Frontal cortex (tissue), 4 donors: ENCODE measurements around the gene WDR13. TPM values are rescaled to one million over a fixed set of nuclear protein-coding genes. Genes with fewer than 3 reads are reported as not detected.

Experiments
- DNase-seq, 2 donors: peaks; one replicate each; pipeline ENCODE4 v3.0.0; 2012; ENCODE audit warnings: low spot score in 2 of 2
- FAIRE-seq: peaks from 2 replicates; lab custom pipeline; 2012; peaks lifted over from hg19 to GRCh38; lab: Jason Lieb, UNC
- total RNA-seq: library from RNA; depleted of rRNA; stranded (reverse); fragments of >200 nt; gene quantifications from one replicate; pipeline ENCODE4 v1.2.3, GENCODE V29; 2014
- donor health status: control.
- donor health status: control.
- donor health status: control.

WDR13 gene
- total RNA-seq, 1 donor from 2014 or later, result 56.7 TPM

DNA sequence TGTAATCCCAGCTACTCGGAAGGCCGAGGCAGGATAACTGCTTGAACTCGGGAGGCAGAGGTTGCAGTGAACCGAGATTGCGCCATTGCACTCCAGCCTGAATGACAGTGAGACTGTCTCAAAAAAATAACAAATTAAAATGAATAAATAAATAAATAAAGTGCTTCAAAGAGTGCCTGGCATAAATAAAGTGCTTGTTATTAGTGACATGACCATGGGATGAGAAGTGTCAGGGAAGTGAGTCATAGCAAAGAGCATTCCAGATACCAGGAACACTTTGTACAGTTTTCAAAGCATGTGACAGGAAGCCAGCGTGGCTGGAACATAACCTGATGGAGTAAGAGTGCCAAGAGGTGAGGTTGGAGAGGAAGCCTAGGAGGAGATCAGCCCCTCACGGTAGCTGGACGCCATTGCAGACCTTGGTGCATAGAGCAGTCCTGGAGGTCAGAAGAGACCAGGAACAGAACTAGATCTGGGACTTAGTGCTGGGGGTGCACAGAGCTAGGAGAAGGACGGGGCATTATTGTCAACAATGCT is 6.0 kb upstream of the WDR13 start:
- FAIRE-seq (no peak), DNase-seq (no peak)

DNA sequence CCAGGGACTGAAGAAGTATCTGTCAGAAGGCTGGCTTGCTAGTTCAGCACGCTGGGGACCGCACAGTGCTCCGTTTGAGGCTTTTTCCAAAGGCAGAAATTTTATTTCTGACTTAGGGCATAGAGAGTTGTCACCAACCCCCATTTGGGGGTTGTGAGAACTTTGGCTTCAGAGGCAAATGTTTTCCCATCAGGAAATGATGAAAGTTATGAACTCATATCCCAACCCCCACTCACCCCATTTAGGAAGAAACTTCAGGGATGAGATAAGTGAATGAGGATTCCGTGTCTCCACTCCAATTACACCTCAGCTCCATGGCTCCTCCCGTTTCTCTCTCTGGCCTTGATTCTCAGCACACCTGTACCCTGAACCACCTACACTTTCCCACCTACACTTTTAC is 4.3 kb upstream of the WDR13 start:
- DNase-seq, result no peak
- FAIRE-seq, result no peak

DNA sequence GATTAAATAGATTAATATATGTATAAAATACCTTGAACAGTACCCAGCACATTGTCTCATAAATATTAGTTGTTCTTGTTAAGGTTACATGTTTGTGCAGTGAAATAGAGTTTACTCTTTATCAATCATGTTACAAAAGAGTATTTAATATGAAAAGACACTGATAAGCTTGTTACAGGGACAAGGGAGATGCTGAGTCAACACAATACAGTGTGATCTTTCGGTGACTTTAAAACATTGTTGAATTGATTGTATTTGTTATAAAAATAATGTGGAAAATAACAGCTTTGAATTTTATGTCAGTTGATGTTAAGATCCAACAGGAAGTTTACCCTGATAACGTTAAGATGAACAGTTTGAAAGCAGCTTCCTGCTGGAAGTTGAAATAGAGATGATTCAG is 1.4 kb upstream of the WDR13 start:
- DNase-seq (no peak), FAIRE-seq (no peak)

DNA sequence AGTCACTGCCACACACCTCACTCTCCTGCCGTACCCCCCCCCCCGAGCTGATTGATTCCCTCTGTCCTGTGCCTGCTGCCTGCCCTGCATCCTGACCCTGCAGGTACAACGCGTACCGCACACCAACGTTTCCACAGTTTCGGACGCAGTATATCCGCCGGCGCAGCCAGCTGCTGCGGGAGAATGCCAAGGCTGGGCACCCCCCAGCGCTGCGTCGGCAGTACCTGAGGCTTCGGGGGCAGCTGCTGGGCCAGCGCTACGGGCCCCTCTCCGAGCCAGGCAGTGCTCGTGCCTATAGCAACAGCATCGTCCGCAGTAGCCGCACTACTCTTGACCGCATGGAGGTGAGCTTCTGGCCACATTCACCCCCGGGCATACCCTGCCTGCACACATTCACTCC is 1.3 kb downstream of the WDR13 start:
- FAIRE-seq (no peak), DNase-seq (no peak)

DNA sequence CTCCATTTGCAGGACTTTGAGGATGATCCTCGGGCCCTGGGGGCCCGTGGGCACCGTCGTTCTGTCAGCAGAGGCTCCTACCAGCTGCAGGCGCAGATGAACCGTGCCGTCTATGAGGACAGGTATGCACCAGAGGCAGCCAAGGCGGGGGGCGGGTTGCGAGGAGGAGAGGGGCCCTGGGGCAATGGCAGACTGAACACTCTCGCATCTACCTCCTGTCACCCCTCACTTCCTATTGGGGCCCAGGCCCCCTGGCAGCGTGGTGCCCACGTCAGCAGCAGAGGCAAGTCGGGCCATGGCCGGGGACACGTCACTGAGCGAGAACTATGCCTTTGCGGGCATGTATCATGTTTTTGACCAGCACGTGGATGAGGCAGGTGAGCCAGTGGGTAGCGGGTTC is 2.0 kb downstream of the WDR13 start:
- FAIRE-seq (no peak), DNase-seq (no peak)

DNA sequence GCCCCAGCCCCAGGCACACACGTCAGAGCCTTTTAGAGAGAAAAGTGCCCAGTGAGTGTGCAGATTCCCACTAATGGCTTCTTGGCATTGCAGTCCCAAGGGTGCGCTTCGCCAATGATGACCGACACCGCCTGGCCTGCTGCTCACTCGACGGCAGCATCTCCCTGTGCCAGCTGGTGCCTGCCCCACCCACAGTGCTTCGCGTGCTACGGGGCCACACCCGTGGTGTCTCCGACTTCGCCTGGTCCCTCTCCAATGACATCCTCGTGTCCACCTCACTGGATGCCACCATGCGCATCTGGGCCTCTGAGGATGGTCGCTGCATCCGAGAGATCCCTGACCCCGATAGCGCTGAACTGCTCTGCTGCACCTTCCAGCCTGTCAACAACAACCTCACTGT is 2.9 kb downstream of the WDR13 start:
- DNase-seq (no peak), FAIRE-seq (no peak)

DNA sequence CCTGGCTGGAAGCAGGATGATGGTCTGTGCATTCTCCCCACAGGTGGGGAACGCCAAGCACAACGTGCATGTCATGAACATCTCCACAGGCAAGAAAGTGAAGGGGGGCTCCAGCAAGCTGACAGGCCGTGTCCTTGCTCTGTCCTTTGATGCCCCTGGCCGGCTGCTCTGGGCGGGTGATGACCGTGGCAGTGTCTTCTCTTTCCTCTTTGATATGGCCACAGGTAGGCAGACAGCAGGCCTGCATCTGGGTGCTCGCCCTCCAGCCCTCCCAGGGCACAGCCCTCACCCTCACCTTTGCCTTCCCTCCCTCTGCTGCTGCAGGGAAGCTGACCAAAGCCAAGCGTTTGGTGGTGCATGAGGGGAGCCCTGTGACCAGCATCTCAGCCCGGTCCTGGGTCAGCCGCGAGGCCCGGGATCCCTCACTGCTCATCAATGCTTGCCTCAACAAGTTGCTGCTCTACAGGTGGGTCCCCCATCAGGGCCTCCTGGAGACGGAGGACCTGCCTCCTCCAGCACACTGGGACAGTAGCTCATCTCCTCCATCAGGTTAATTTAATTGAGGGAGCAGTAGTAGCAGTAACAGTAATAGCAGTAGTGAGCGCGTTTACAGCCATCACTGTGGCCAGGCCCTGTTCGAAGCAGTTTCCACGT is 4.6 kb downstream of the WDR13 start:
- no peak for DNase-seq
- FAIRE-seq, result no peak

DNA sequence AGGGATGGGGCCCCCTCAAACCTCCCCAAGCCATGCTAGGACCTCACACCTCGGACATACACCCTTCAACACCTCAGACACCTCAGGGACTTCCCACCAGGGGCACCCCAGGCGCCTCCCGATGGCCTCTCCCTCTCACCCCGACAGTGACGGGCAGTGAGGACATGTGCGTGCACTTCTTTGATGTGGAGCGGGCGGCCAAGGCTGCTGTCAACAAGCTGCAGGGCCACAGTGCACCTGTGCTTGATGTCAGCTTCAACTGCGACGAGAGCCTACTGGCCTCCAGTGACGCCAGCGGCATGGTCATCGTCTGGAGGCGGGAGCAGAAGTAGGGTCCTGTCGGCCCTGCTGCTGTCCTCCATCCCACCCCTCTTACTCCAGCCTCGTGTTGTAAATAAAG is 7.4 kb downstream of the WDR13 start:
- FAIRE-seq (no peak), DNase-seq (no peak)

DNA sequence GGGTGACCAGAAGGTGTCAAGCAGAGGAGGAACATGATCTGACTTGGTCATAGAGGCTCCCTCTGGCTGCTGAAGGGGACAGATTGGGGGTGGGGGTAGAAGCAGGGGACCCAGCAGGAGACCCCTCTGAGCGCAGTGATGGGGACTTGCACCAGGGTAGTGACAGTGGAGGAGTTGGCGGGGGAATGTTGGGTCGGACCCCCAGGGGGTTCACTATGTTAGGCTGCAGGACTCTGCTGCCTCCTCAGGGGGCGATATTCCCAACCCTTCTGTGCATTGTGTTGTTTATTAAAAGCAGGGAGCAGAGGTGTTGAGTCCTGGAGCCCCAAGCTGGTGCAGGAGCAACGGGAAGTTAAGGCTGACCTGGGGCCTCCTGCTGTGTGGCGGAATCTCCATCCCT is 8.8 kb downstream of the WDR13 start:
- DNase-seq (no peak), FAIRE-seq (no peak)

DNA sequence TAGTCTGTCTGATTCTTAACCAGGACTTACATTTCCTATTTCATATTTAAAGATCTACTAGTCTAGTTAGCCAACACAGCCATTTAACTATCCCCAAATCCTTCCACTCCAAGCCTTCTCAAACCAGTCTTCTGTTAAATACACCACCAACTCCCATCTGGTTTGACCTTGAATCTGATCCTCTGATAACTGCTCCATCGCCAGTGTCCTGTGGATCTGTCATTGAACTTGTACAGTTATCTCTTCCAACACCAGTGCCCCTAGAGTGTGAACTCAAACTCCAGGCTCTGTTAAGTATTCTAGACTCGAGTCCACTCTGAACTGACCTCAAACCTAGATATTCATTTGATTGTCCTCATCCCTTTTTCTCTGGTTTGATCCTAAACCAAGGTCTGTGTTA is 14.4 kb downstream of the WDR13 start:
- DNase-seq (no peak), FAIRE-seq (no peak)

DNA sequence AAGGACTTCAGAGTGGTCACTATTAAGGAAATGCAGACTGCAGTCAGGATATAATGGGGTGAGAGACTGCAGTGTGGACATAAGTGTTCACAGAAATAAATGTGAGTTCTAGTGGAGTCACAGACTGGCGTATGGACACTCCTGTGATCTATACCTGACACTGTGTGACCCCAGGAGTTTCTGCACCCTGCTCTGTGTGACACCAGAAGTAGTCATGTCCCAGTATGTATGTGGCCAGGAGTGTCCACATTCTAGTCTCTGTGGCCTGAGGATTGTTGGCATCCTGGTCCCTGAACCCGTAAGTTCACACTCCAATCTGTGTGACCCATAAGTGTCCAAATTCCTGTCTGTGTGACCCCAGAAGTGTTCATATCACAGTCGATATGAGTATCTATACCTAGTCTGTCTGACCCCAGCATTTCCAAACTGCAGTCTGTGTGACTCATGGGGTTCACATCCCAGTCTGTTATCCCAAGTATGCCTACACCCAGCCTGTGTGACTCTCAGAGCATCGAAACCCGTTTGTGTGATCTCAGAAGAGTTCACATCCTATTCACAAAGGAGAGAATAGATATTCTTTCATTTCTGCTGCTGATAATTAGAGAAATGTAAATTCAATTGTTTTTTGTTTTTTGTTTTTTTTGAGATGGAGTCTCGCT is 16.3 kb downstream of the WDR13 start:
- FAIRE-seq (no peak), DNase-seq (no peak)

DNA sequence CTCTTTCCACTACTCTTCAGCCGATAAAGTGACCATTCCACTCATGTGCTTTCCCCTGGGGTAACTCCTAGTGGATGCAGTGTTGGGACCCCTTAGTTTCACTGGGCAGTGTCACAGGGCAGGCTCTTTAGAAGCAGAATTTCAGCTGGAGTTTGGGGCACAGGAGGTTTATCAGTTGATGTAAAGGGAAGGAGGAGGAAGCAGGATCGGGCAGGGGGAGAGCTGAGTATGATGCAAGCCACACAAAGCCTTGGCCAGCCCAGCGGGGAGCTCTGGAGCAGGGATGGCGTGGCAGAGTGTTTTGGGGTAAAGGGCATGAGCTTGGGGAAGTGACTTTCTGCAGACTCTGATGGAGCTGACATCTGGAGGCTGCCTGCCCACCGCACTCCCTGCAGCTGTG is 19.3 kb downstream of the WDR13 start:
- no peak for FAIRE-seq

DNA sequence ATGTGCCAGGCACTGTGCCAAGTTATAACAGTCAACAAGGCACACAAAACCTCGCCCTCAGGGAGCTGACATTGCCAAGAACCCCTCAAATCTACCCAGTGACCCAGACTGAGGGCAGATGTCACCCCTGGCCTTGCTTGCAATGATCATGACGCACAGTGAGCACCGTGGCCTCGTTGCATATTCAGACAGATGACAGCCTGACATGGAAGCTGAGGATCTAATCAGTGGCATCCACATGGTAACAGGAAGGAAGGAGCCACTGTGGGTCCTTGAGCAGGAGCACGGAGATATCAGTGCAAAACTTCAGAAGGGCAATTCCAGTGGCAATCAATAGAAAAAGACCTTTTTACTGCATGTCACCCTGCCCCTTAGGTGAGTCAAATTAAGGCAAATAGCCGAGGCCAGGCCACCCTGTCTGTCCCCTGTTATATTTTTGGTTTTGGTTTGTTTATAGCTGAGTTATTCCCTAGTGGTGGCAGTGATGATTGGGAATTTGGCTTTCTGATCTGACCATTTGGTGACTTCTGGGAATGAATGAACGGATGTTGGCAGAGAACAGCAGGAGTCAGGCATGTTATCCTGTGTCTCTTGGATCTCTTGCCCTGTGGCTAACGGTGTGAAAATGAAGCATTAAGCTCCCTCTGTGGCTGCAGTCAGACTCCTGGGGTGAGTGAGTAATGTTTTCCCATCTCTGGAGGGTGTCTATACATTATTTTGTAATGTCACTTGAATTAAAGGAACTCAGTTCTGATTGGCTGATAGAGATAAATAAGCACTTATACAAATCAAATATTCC is 20.4 kb downstream of the WDR13 start:
- DNase-seq (no peak), FAIRE-seq (no peak)

More for the DNA sequence above, 19.3 kb downstream of the WDR13 start:
- DNase-seq, result no peak

DNA sequence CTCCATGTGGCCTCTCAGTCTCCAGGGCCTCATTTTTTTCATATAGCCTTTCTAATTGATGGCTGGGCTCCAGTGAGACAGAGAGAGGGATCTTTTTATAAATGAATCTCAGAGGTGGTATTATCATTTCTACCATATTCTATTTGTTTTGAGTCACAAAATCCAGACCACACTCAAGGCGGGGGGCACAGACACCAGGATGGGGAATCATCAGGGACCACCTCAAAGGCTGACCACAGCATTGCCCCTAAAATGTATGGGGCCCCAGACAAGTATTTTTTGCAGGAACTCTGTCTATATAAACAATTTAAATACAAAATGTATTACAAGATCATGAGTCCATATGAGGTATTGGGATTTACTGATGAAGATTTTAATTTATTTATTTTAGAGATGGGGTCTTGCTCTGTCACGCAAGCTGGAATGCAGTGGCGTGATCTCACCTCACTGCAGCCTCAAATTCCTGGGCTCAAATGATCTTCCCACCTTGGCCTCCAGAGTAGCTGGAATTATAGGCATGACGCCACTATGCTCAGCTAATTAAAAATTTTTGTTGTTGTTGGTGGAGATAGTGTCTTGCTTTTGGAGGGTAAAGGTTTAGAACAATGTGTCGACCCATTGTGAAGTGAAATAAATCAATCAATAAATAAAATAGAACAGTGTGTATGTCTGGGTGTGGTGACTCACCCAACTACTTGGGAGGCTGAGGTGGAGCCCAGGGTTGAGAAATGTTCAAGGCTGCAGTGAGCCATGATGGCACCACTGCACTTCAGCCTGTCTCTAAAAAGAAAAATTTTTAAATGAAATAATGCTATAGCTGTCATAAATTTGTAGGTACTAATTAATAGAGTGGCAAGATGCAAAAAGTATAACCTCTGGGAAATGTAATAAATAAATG is 29.4 kb downstream of the WDR13 start:
- DNase-seq (no peak), FAIRE-seq (no peak)

DNA sequence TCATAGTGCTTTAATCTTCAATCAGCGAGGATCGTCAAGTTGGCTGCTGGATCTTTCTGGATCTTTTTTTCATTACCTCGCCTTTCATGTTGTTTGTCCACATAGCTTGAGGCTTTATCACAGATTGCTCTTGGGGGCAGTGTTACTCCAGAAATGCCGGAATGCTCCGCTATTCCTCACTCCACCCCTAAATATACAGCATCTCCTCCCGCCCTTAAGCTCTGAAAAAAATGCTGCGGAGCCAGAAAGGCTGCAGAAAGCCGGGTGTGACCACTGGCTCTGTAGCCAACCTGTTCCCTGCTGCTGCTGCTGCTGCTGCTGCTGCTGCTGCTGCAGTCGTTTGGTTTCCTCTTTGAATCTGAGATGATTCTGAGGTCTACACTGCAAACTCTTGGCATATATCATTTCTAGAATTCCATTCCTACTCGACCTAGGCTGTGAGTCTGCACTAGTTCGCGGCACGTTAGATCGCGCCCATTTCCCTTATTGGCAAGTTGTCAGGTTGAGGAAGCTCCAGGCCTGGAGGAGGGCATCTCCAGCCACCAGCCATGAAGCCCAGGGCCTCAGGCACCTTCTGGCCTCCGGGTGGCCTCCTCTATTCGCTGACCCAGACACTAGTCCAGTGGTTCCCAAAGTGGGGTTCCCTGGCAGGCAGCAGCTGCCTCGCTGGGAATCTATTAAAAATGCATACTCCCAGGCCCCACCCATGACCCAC is 34.2 kb downstream of the WDR13 start:
- DNase-seq (peak; percentile 57 to 74), FAIRE-seq (no peak)

DNA sequence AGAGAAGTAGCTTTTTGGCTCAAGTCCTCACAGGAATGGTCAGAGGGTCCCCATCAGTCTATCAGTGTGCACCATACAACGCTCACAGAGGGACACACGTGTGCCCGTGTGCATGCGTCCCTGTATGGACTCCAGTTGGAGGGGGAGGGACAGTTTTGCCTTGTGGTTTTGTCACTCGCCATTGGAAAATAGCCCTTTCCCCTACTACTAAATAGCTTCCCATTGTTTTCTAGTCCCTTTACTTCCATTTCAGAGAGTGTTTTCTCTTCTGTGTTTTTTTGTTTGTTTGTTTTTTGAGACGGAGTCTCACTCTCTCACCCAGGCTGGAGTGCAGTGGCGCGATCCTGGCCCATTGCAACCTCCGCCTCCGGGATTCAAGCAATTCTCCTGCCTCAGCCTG is 34.9 kb downstream of the WDR13 start:
- DNase-seq (no peak), FAIRE-seq (no peak)

DNA sequence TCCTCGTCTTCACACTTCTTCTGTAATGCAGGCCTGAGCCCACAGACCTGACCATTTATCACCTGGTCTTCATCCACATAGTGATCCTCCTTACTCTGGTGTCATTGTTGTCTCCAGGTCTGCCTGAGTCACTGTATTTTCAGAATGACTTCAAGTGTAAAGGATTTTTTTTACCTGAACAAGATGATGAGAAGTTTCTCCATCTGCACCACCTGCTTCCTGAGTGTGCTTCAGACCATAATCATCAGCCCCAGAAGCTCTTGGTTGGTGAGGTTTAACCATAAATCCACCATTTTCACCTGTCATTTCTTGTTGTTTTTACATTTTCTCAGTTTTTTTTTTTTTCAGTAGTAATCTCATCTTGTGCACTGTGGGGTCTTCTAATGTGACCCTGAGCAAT is 39.0 kb downstream of the WDR13 start:
- DNase-seq (no peak), FAIRE-seq (no peak)

DNA sequence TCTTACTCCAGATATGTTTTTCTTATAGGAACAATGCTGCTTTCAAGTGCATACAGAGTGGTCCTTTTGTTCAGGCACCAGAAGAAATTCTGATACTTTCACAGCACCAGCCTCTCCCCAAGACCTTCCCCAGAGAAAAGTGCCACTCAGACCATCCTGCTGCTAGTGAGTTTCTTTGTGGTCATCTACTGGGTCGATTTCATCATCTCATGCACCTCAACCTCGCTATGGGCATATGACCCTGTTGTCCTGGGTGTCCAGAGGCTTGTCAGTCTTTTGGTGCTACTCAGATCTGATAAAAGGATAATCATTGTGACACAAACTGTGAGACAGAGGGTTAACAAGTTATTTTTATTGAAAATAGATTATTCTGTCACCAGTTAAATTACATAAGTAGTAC is 39.5 kb downstream of the WDR13 start:
- FAIRE-seq (no peak), DNase-seq (no peak)

DNA sequence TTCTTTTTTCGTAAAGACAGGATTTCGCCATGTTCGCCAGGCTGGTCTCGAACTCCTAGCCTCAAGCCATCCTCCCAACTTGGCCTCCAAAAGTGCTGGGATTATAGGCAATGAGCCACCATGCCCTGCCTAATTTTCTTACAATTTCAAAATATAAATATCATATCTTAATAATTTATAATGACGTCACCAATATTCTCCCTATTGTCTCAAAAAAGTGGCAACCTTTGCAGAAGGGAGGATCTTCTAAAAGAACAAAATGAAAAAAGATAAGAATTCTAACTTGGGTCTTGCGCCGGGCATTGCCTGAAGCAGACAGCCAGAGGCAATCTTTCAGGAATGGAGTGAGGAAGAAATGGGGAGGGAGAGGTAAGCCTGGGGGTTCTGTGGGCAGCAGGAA is 48.4 kb downstream of the WDR13 start:
- DNase-seq, result no peak
- FAIRE-seq, result no peak
